ENCODE results near the gene PGAM1. TPM values are rescaled to one million over a fixed set of nuclear protein-coding genes. Genes with fewer than 3 reads are reported as not detected.

PGAM1 gene
- total and polyA plus RNA-seq, 2 of the 13 experiments (the other 11 are each of a cell fraction or from before 2014, with no cell fraction given): 354 to 483 TPM

DNA sequence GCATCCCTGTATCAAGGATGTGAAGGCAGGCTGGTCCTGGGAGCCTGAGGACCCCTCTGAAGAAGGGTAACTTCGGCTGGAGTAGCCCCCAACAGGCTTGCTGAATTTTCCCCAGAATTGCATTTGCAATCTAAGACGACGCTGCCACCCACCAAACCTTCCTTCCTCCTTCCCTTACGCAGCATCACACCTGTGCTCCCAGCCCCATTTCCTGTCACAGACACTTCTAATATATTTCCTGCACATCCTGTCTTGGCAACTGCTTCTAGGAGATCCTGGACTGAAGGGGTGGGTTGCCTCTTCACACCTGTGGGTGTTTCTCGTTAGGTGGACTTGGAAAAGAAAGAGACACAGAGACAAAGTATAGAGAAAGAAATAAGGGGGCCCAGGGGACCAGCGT lies 9.4 kb upstream of the PGAM1 start:
- FAIRE-seq: no peak
- WGBS (ENCODE audit: low lambda C conversion rate): 91% methylated on average over 6 of the region's 6 CpGs
- Histone ChIP-seq H3K4me3 (replicated peaks in 1 of 3; ENCODE audit: insufficient read depth in 1 of 3, low read depth in 2 of 3, low read length in 3 of 3) (no peak overlapping the region), H2AFZ (ENCODE audit: low read length) (no peak overlapping the region), H3K4me1 (ENCODE audit: insufficient read depth, low read length) (peaks cover 79% of the 10 kb centered on the region), H3K9me3 (ENCODE audit: low read length) (no peaks in the 10 kb centered on the region), H3K27ac (ENCODE audit: extremely low read length, insufficient read depth, low read length) (no peak overlapping the region), H3K79me2 (ENCODE audit: insufficient read depth, low read length) (no peaks in the 10 kb centered on the region), H3K4me2 (ENCODE audit: low read depth, low read length) (no peak overlapping the region), H3K36me3 (replicated peaks in 1 of 2; ENCODE audit: control insufficient read depth in 1 of 2, insufficient read depth in 2 of 2, low read length in 2 of 2) (no peaks in the 10 kb centered on the region), H3K27me3 (ENCODE audit: control insufficient read depth in 1 of 2, insufficient read depth in 2 of 2, low read length in 2 of 2) (no peaks in the 10 kb centered on the region), H3K9ac (ENCODE audit: insufficient read depth, low read depth, low read length) (no peak overlapping the region), H4K20me1 (ENCODE audit: insufficient read depth, low read length) (no peaks in the 10 kb centered on the region)
- intact Hi-C loops (cut with micrococcal nuclease; ENCODE audit: unreplicated experiment) (no loop called here), in situ Hi-C loops (cut with HindIII; ENCODE audit: extremely low pct_ligation_motif_present, low pct_unique_long_range_greater_than_20kb) (no loop called here)
- BruUV-seq (replicated peaks): no TSS peak
- ChIA-PET POLR2A (no interaction called here), CTCF (ENCODE audit: low intra/inter-chr PET ratio, low total read pairs) (no interaction called here)
- no peak for DNase-seq (ENCODE audit: low spot score)
- ATAC-seq: no peak
- TF ChIP-seq ZNF720 (CRISPR knock-in tag; IDR thresholded peaks at IDR 0.05) (no peak), ZNF574 (CRISPR knock-in tag; IDR thresholded peaks at IDR 0.05) (no peak), SMYD3 (CRISPR knock-in tag; IDR thresholded peaks at IDR 0.05) (no peak), HNRNPL (IDR thresholded peaks at IDR 0.05; ENCODE audit: low read depth, low read length) (no peak), ZNF550 (CRISPR knock-in tag; IDR thresholded peaks at IDR 0.05; ENCODE audit: borderline replicate concordance) (no peak), NFKBIZ (CRISPR knock-in tag; IDR thresholded peaks at IDR 0.05) (no peak), AGO1 (IDR thresholded peaks at IDR 0.05; ENCODE audit: low read depth, low read length, poor library complexity, severe bottlenecking) (no peak)
- TF ChIP-seq, protein P1, sequence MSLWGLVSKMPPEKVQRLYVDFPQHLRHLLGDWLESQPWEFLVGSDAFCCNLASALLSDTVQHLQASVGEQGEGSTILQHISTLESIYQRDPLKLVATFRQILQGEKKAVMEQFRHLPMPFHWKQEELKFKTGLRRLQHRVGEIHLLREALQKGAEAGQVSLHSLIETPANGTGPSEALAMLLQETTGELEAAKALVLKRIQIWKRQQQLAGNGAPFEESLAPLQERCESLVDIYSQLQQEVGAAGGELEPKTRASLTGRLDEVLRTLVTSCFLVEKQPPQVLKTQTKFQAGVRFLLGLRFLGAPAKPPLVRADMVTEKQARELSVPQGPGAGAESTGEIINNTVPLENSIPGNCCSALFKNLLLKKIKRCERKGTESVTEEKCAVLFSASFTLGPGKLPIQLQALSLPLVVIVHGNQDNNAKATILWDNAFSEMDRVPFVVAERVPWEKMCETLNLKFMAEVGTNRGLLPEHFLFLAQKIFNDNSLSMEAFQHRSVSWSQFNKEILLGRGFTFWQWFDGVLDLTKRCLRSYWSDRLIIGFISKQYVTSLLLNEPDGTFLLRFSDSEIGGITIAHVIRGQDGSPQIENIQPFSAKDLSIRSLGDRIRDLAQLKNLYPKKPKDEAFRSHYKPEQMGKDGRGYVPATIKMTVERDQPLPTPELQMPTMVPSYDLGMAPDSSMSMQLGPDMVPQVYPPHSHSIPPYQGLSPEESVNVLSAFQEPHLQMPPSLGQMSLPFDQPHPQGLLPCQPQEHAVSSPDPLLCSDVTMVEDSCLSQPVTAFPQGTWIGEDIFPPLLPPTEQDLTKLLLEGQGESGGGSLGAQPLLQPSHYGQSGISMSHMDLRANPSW (CRISPR knock-in tag; IDR thresholded peaks at IDR 0.05; ENCODE audit: borderline replicate concordance): no peak
- TF ChIP-seq, protein P2, sequence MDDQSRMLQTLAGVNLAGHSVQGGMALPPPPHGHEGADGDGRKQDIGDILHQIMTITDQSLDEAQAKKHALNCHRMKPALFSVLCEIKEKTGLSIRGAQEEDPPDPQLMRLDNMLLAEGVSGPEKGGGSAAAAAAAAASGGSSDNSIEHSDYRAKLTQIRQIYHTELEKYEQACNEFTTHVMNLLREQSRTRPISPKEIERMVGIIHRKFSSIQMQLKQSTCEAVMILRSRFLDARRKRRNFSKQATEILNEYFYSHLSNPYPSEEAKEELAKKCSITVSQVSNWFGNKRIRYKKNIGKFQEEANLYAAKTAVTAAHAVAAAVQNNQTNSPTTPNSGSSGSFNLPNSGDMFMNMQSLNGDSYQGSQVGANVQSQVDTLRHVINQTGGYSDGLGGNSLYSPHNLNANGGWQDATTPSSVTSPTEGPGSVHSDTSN (CRISPR knock-in tag; IDR thresholded peaks at IDR 0.05; ENCODE audit: borderline replicate concordance): no peak

All from HepG2 (cell line).